Muscle of leg (tissue), 11 donors: ENCODE data around the gene PLD4. TPM values are rescaled to one million over a fixed set of nuclear protein-coding genes. Genes with fewer than 3 reads are reported as not detected.

Experiments used
- DNase-seq: peaks from one replicate; pipeline ENCODE4 v3.0.0; 2013
- H3K27ac ChIP-seq: one replicate; pipeline ENCODE4 v1.5.1; 2013; ENCODE audit warnings: mild to moderate bottlenecking, low read length, control low read depth
- H3K27me3 ChIP-seq: one replicate; pipeline ENCODE4 v1.6.1; 2013; ENCODE audit warnings: low read length; ENCODE audit not compliant: control insufficient read depth, insufficient read depth
- H3K36me3 ChIP-seq: one replicate; pipeline ENCODE4 v1.6.1; 2013; ENCODE audit warnings: low read length; ENCODE audit not compliant: control insufficient read depth, insufficient read depth
- H3K4me1 ChIP-seq: one replicate; pipeline ENCODE4 v1.6.1; 2013; ENCODE audit warnings: low read length; ENCODE audit not compliant: control insufficient read depth, insufficient read depth
- H3K4me3 ChIP-seq: one replicate; pipeline ENCODE4 v1.5.1; 2013; ENCODE audit warnings: low read length, control low read depth
- H3K9me3 ChIP-seq: replicated peaks from 2 replicates; pipeline ENCODE4 v1.6.1; 2013; ENCODE audit warnings: low read depth, low read length; ENCODE audit not compliant: control insufficient read depth
- WGBS: methylation state at CpG from one replicate; pipeline ENCODE4 v1.1.5; 2013; ENCODE audit warnings: missing lambda C conversion rate; ENCODE audit not compliant: insufficient coverage; 5-methylcytosine and 5-hydroxymethylcytosine counted together
- polyA plus RNA-seq, 8 donors: library from polyadenylated mRNA; unstranded; fragments of 120-200 nt; gene quantifications; one replicate each; pipeline versions ENCODE4 v1.2.1 to v1.2.3, GENCODE V29; 2013; ENCODE audit warnings: inconsistent platforms in 1 of 8, low replicate concordance in 1 of 8; ENCODE audit not compliant: insufficient read length in 8 of 8, insufficient read depth in 1 of 8
- total RNA-seq: library from RNA; stranded (reverse); fragments of 120-200 nt; gene quantifications from one replicate; pipeline ENCODE4 v1.2.4, GENCODE V29; 2013

PLD4 gene
- total and polyA plus RNA-seq, 9 donors = 3.1 to 9.7 (median 6.3) TPM

- peaks cover 28% of the 10 kb centered on the region for H3K27me3 ChIP-seq
- DNase-seq = no peak
Observed at GRCh38 chr14:104929268-104930230, 4.9 kb downstream of the PLD4 start.

GRCh38 chr14:104930526-104931303 is 6.0 kb downstream of the PLD4 start:
- peaks cover 33% of the 10 kb centered on the region for H3K27me3 ChIP-seq
- H3K4me3 ChIP-seq = no peak overlapping the region
- no peak overlapping the region for H3K27ac ChIP-seq
- no peaks in the 10 kb centered on the region for H3K36me3 ChIP-seq
- H3K9me3 ChIP-seq = no peaks in the 10 kb centered on the region
- WGBS = 74% methylated on average over 6 of the region's 10 CpGs
- H3K4me1 ChIP-seq = peaks cover 49% of the 10 kb centered on the region
- peak; percentile 64 for DNase-seq

More at GRCh38 chr14:104929268-104930230, 4.9 kb downstream of the PLD4 start:
- Histone ChIP-seq H3K4me1 (peaks cover 57% of the 10 kb centered on the region), H3K9me3 (peaks cover under 1% of the 10 kb centered on the region), H3K36me3 (no peaks in the 10 kb centered on the region), H3K4me3 (no peak overlapping the region), H3K27ac (no peak overlapping the region)
- 91% methylated on average over 11 of the region's 15 CpGs for WGBS

- H3K4me3 ChIP-seq = no peak overlapping the region
- DNase-seq = no peak
- peaks cover 33% of the 10 kb centered on the region for H3K27me3 ChIP-seq
- peaks cover 44% of the 10 kb centered on the region for H3K4me1 ChIP-seq
- no peaks in the 10 kb centered on the region for H3K36me3 ChIP-seq
- H3K27ac ChIP-seq = no peak overlapping the region
- H3K9me3 ChIP-seq = no peaks in the 10 kb centered on the region
- 57% methylated on average over 1 of the region's 9 CpGs for WGBS
Observed at GRCh38 chr14:104931304-104931770, 6.7 kb downstream of the PLD4 start.

GRCh38 chr14:104931771-104932675 is 7.3 kb downstream of the PLD4 start:
- Histone ChIP-seq H3K36me3 (no peaks in the 10 kb centered on the region), H3K27me3 (peaks cover 33% of the 10 kb centered on the region), H3K4me1 (peaks cover 37% of the 10 kb centered on the region), H3K4me3 (peak overlapping the region; percentile 19), H3K9me3 (no peaks in the 10 kb centered on the region), H3K27ac (peak overlapping the region; percentile 13)
- 17% methylated on average over 40 of the region's 64 CpGs for WGBS
- peak; percentile 32 for DNase-seq

- no peak overlapping the region for H3K27ac ChIP-seq
- H3K4me1 ChIP-seq = peaks cover 32% of the 10 kb centered on the region
- DNase-seq = peak; percentile 96
- peaks cover 31% of the 10 kb centered on the region for H3K27me3 ChIP-seq
- H3K9me3 ChIP-seq = no peaks in the 10 kb centered on the region
- no peaks in the 10 kb centered on the region for H3K36me3 ChIP-seq
- H3K4me3 ChIP-seq = peak overlapping the region; percentile 42
- WGBS = 2% methylated on average over 83 of the region's 100 CpGs
Observed at GRCh38 chr14:104932676-104933631, 8.3 kb downstream of the PLD4 start.

- WGBS = 20% methylated on average over 11 of the region's 42 CpGs
- no peaks in the 10 kb centered on the region for H3K9me3 ChIP-seq
- H3K4me1 ChIP-seq = peaks cover 38% of the 10 kb centered on the region
- H3K27ac ChIP-seq = no peak overlapping the region
- no peaks in the 10 kb centered on the region for H3K36me3 ChIP-seq
- H3K27me3 ChIP-seq = peaks cover 34% of the 10 kb centered on the region
- H3K4me3 ChIP-seq = no peak overlapping the region
- peak; percentile 30 for DNase-seq
Observed at GRCh38 chr14:104933746-104934733, 9.4 kb downstream of the PLD4 start.

GRCh38 chr14:104935026-104935650 is 10.5 kb downstream of the PLD4 start:
- 52% methylated on average over 3 of the region's 3 CpGs for WGBS
- peaks cover 36% of the 10 kb centered on the region for H3K27me3 ChIP-seq
- no peak overlapping the region for H3K4me3 ChIP-seq
- H3K27ac ChIP-seq = no peak overlapping the region
- H3K9me3 ChIP-seq = no peaks in the 10 kb centered on the region
- peaks cover 38% of the 10 kb centered on the region for H3K4me1 ChIP-seq
- DNase-seq = no peak
- H3K36me3 ChIP-seq = no peaks in the 10 kb centered on the region

- Histone ChIP-seq H3K36me3 (no peaks in the 10 kb centered on the region), H3K4me1 (peaks cover 31% of the 10 kb centered on the region), H3K4me3 (no peak overlapping the region), H3K27ac (no peak overlapping the region), H3K9me3 (no peaks in the 10 kb centered on the region), H3K27me3 (peaks cover 36% of the 10 kb centered on the region)
- WGBS = no CpG with 5 or more reads among the region's 2 CpGs
- DNase-seq = no peak
Observed at GRCh38 chr14:104935955-104936354, 11.3 kb downstream of the PLD4 start.
